Adrenal gland (tissue), 5 donors: ENCODE measurements around the gene GRB10.

ENCODE experiments used
- POLR2A ChIP-seq, 2 donors: fragments of 450-650 bp; IDR thresholded peaks; one replicate each; pipeline ENCODE4 v1.6.1; 2017; ENCODE audit warnings: antibody characterized with exemption in 2 of 2, mild to moderate bottlenecking in 2 of 2, moderate library complexity in 1 of 2
- TF ChIP-seq, protein P1 (sequence below), 6 experiments: fragments of 450-650 bp in 4 of 6; fragments of 200-600 bp in 2 of 6; sonication (generic) in 1 of 6; IDR thresholded peaks; 1 replicate in 5 of 6; 2 replicates in 1 of 6; pipeline versions ENCODE4 v1.5.1 to v1.8.0; 2016 to 2021; ENCODE audit warnings: antibody characterized with exemption in 6 of 6, mild to moderate bottlenecking in 2 of 6, moderate library complexity in 1 of 6
- donor health status: DM: no; HTN: no; CAD: no.

DNA sequence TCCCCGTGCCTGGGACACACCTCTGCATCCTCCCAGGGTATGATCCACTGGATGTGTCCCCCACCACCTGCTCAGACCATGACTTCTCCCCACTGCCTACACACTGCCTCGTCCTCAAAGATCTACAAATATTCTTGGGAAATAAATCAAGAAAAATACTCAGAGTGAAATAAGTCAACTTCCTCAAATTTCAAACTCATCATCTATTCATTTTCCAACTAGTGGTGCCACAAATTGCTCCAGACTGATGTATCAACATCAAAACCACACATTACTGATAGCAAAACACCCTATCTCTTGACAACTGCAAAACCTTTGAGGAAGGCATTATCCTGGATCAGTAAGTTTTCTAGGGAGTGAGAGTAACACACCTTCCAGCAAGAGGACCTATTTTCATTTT, 87.7 kb downstream of the GRB10 start:
- TF ChIP-seq, protein P1, sequence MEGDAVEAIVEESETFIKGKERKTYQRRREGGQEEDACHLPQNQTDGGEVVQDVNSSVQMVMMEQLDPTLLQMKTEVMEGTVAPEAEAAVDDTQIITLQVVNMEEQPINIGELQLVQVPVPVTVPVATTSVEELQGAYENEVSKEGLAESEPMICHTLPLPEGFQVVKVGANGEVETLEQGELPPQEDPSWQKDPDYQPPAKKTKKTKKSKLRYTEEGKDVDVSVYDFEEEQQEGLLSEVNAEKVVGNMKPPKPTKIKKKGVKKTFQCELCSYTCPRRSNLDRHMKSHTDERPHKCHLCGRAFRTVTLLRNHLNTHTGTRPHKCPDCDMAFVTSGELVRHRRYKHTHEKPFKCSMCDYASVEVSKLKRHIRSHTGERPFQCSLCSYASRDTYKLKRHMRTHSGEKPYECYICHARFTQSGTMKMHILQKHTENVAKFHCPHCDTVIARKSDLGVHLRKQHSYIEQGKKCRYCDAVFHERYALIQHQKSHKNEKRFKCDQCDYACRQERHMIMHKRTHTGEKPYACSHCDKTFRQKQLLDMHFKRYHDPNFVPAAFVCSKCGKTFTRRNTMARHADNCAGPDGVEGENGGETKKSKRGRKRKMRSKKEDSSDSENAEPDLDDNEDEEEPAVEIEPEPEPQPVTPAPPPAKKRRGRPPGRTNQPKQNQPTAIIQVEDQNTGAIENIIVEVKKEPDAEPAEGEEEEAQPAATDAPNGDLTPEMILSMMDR (IDR thresholded peaks at IDR 0.05) = no peak
- TF ChIP-seq POLR2A (IDR thresholded peaks at IDR 0.05) = no peak
